Adipocyte (in vitro differentiated cells): ENCODE measurements around the gene GTF2E1.
"Not testable (repeated sequence)": the region's sequence is repeated elsewhere in the genome, so short reads cannot be mapped to it uniquely, and the experiment has no call there.

Source experiments
- DNase-seq: peaks from one replicate; pipeline ENCODE4 v3.0.0-alpha.2; 2015; ENCODE audit warnings: low read depth
- H3K27me3 ChIP-seq: replicated peaks from 2 replicates; pipeline ENCODE4 v1.7.0; 2013; ENCODE audit warnings: mild to moderate bottlenecking, low read length, moderate library complexity; ENCODE audit not compliant: control insufficient read depth, insufficient read depth
- H3K36me3 ChIP-seq: 2 replicates; pipeline ENCODE4 v1.7.0; 2013; ENCODE audit warnings: low read length, mild to moderate bottlenecking, moderate library complexity; ENCODE audit not compliant: control insufficient read depth, insufficient read depth, severe bottlenecking
- H3K4me1 ChIP-seq: 2 replicates; pipeline ENCODE4 v1.7.0; 2013; ENCODE audit warnings: mild to moderate bottlenecking, low read length, moderate library complexity; ENCODE audit not compliant: control insufficient read depth, insufficient read depth
- H3K4me3 ChIP-seq: 2 replicates; pipeline ENCODE4 v1.7.0; 2013; ENCODE audit warnings: mild to moderate bottlenecking, low read length, moderate library complexity
- H3K9ac ChIP-seq: 2 replicates; pipeline ENCODE4 v1.7.0; 2013; ENCODE audit warnings: mild to moderate bottlenecking, low read length, moderate library complexity
- H3K9me3 ChIP-seq: 2 replicates; pipeline ENCODE4 v1.7.0; 2013; ENCODE audit warnings: mild to moderate bottlenecking, low read length, moderate library complexity; ENCODE audit not compliant: control insufficient read depth

Gene GTF2E1

GRCh38 chr3:120730576-120731542, 11.7 kb upstream of the GTF2E1 start:
- DNase-seq, result no peak
- H3K9me3 ChIP-seq, result no peaks in the 10 kb centered on the region

DNA sequence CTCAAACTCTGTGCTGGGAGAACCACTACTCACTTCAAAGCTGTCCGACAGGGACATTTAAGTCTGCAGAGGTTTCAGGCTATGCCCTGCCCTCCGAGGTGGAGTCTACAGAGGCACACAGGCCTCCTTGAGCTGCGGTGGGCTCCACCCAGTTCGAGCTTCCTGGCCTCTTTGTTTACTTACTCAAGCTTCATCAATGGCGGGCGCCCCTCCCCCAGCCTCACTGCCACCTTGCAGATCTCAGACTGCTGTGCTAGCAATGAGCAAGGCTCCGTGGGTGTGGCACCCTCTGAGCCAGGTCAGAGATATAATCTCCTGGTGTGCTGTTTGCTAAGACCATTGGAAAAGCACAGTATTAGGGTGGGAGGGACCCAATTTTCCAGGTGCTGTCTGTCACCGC, 4.5 kb upstream of the GTF2E1 start:
- H3K4me3 ChIP-seq, H3K36me3 ChIP-seq, H3K27me3 ChIP-seq, H3K9ac ChIP-seq, H3K4me1 ChIP-seq, DNase-seq, H3K9me3 ChIP-seq: not testable (repeated sequence)

More at GRCh38 chr3:120730576-120731542, 11.7 kb upstream of the GTF2E1 start:
- Histone ChIP-seq H3K27me3 (no peaks in the 10 kb centered on the region), H3K4me1 (no peaks in the 10 kb centered on the region), H3K9ac (no peak overlapping the region), H3K4me3 (no peak overlapping the region), H3K36me3 (peaks cover 21% of the 10 kb centered on the region)

DNA sequence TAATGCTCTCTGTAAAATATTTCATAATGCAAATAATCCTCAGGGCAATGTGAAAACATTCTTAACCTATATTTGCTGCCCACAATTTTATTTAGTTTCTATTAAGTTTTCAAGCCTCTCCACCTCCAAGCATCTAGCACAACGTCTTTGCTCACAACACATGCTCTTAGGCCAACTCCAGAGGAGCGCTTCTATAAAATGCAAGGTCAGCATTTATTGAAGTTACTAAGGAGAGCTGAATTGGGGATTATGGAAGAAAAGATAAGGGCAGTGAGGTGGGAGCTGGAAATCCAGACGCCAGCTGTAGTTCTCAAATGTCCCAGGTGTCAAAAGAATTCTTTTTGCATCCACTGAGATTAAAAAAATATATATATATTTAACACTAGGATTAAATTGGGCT, 1.2 kb upstream of the GTF2E1 start:
- Histone ChIP-seq H3K9me3 (no peaks in the 10 kb centered on the region), H3K4me3 (peak overlapping the region; percentile 91), H3K27me3 (no peaks in the 10 kb centered on the region), H3K4me1 (peaks cover 23% of the 10 kb centered on the region), H3K9ac (peak overlapping the region; percentile 91), H3K36me3 (peaks cover 4% of the 10 kb centered on the region)
- no peak for DNase-seq

GRCh38 chr3:120741837-120742197, 727 bp upstream of the GTF2E1 start:
- peak overlapping the region; percentile 91 for H3K9ac ChIP-seq
- peaks cover 4% of the 10 kb centered on the region for H3K36me3 ChIP-seq
- DNase-seq, result no peak
- no peaks in the 10 kb centered on the region for H3K9me3 ChIP-seq
- H3K4me1 ChIP-seq, result peaks cover 23% of the 10 kb centered on the region
- H3K4me3 ChIP-seq, result peak overlapping the region; percentile 91
- no peaks in the 10 kb centered on the region for H3K27me3 ChIP-seq

DNA sequence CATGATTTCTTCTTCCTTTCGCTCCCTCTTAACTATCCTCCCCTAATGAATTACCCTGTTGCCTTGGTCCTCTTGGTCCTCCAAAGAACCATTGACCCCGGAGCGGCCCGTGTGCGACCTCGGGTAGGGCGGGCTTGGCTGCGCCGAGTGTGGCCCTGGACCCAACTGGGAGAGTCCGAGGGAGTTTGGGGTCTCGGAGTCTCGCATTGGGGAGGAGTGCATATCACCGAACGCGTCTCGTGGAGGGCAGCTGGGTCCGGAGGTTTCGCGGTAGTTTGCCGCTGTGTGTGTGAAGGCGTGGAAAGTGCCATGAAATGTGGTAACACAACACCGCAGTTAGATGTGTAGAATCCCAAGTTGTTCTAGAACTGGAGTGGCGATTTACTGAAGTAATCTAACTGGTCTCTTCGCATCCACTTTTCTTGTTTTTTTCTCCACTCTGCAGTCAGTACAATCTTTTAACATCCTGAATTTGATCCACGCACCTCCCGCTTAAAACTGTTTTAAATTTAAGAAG, 363 bp downstream of the GTF2E1 start:
- Histone ChIP-seq H3K4me3 (peak overlapping the region; percentile 91), H3K9me3 (no peaks in the 10 kb centered on the region), H3K4me1 (peaks cover 23% of the 10 kb centered on the region), H3K27me3 (no peaks in the 10 kb centered on the region), H3K9ac (peak overlapping the region; percentile 91), H3K36me3 (no peaks in the 10 kb centered on the region)
- peak; percentile 71 for DNase-seq

DNA sequence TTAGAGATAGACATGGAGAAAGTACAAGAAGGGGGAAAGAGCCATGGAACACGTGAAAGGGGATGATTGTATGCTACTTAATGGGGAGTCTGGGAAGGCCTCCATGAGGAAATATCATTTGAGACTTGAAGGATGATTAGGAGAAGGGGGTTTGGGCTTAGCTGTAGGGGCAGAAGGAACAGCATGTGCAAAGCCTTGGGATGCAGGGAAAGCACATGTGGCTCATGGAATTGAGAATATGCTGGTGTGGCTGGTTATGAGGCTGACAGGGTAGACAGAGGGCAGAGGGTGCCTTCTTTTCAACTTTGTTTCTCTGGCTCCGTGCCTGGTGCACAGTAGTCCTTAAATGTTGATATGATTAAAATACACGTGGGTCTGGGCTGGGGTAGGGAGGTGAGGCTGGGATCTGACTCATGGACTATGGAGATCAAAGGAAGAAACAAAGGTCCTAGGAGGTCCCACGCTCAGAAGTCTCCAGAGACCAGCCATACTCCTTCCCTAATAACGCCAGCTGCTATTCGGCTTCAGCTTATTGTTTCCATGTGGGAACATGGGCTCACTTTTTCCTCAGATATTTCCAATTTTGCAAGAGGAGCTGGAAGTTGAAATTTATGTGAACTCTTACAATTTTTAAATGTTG, 1.1 kb downstream of the GTF2E1 start:
- peak; percentile 33 for DNase-seq
- Histone ChIP-seq H3K27me3 (no peaks in the 10 kb centered on the region), H3K4me1 (peaks cover 23% of the 10 kb centered on the region), H3K4me3 (peak overlapping the region; percentile 91), H3K9me3 (no peaks in the 10 kb centered on the region), H3K9ac (peak overlapping the region; percentile 91), H3K36me3 (no peaks in the 10 kb centered on the region)

- H3K9me3 ChIP-seq, result no peaks in the 10 kb centered on the region
- no peak overlapping the region for H3K4me3 ChIP-seq
- H3K4me1 ChIP-seq, result peaks cover 23% of the 10 kb centered on the region
- no peak for DNase-seq
- no peaks in the 10 kb centered on the region for H3K36me3 ChIP-seq
- H3K9ac ChIP-seq, result no peak overlapping the region
- H3K27me3 ChIP-seq, result no peaks in the 10 kb centered on the region
Observed at GRCh38 chr3:120745466-120745865, 2.9 kb downstream of the GTF2E1 start.

DNA sequence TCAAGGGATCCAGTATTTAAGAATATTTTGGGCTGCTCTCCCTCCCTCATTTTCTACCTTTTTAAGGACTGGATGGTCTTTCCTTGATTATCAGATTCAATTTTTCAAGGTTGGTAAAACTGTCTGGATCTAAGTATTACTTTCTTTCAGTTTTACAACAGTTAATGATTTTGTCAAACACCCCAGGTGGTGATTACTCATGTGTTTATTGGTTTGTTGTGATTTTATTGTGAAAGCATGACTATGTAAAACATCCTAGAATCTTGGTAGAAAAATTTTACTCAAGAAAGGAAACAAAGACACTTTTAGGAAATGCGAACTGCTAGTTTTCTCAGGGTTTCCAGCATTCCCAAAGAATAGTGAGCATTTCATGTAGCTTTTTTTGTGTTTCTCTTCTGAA, 7.3 kb downstream of the GTF2E1 start:
- no peak overlapping the region for H3K9ac ChIP-seq
- H3K9me3 ChIP-seq, result no peaks in the 10 kb centered on the region
- no peak overlapping the region for H3K4me3 ChIP-seq
- no peak for DNase-seq
- H3K36me3 ChIP-seq, result peaks cover 19% of the 10 kb centered on the region
- H3K27me3 ChIP-seq, result no peaks in the 10 kb centered on the region
- peaks cover 11% of the 10 kb centered on the region for H3K4me1 ChIP-seq

- H3K9me3 ChIP-seq, result no peaks in the 10 kb centered on the region
- no peaks in the 10 kb centered on the region for H3K27me3 ChIP-seq
- H3K36me3 ChIP-seq, result peaks cover 19% of the 10 kb centered on the region
Observed at GRCh38 chr3:120752230-120752629, 9.7 kb downstream of the GTF2E1 start.

GRCh38 chr3:120752865-120753264, 10.3 kb downstream of the GTF2E1 start:
- H3K9ac ChIP-seq, result no peak overlapping the region
- no peaks in the 10 kb centered on the region for H3K9me3 ChIP-seq
- no peak overlapping the region for H3K4me3 ChIP-seq
- H3K4me1 ChIP-seq, result peaks cover 11% of the 10 kb centered on the region
- no peaks in the 10 kb centered on the region for H3K27me3 ChIP-seq
- peaks cover 24% of the 10 kb centered on the region for H3K36me3 ChIP-seq
- no peak for DNase-seq

More at GRCh38 chr3:120752230-120752629, 9.7 kb downstream of the GTF2E1 start:
- peaks cover 11% of the 10 kb centered on the region for H3K4me1 ChIP-seq
- no peak for DNase-seq
- no peak overlapping the region for H3K4me3 ChIP-seq
- H3K9ac ChIP-seq, result no peak overlapping the region

GRCh38 chr3:120753810-120754209, 11.3 kb downstream of the GTF2E1 start:
- Histone ChIP-seq H3K4me1 (peaks cover 11% of the 10 kb centered on the region), H3K4me3 (peak overlapping the region; percentile 44), H3K9me3 (no peaks in the 10 kb centered on the region), H3K9ac (peak overlapping the region; percentile 46), H3K36me3 (peaks cover 24% of the 10 kb centered on the region), H3K27me3 (no peaks in the 10 kb centered on the region)
- peak; percentile 63 for DNase-seq
